Measurements from ENCODE around the gene HSPBP1. TPM values are rescaled to one million over a fixed set of nuclear protein-coding genes. Genes with fewer than 3 reads are reported as not detected.

The HSPBP1 gene
- total RNA-seq, 1 experiment from 2014 or later: 177 TPM

- no peak for DNase-seq (ENCODE audit: low spot score)
These were observed 24.1 kb downstream of the HSPBP1 start for GRCh38 chr19:55255618-55256423.

- no peak for DNase-seq (ENCODE audit: low spot score)
These were observed 25.3 kb downstream of the HSPBP1 start for GRCh38 chr19:55254625-55254977.

- DNase-seq (ENCODE audit: low spot score): no peak
These were observed 25.9 kb downstream of the HSPBP1 start for GRCh38 chr19:55253842-55254624.

GRCh38 chr19:55252760-55253663 is 26.9 kb downstream of the HSPBP1 start:
- DNase-seq (ENCODE audit: low spot score): no peak

- DNase-seq (ENCODE audit: low spot score): peak; percentile 45
These were observed 28.4 kb downstream of the HSPBP1 start for GRCh38 chr19:55251341-55252081.

GRCh38 chr19:55250262-55251036 is 29.5 kb downstream of the HSPBP1 start:
- no peak for DNase-seq (ENCODE audit: low spot score)

GRCh38 chr19:55249841-55250240 is 30.1 kb downstream of the HSPBP1 start:
- DNase-seq (ENCODE audit: low spot score): no peak

- DNase-seq (ENCODE audit: low spot score): no peak
These were observed 31.2 kb downstream of the HSPBP1 start for GRCh38 chr19:55248704-55249103.

- no peak for DNase-seq (ENCODE audit: low spot score)
These were observed 31.7 kb downstream of the HSPBP1 start for GRCh38 chr19:55248166-55248675.

GRCh38 chr19:55247621-55248099 is 32.2 kb downstream of the HSPBP1 start:
- DNase-seq (ENCODE audit: low spot score): peak; percentile 82

GRCh38 chr19:55246462-55247451 is 33.2 kb downstream of the HSPBP1 start:
- DNase-seq (ENCODE audit: low spot score): no peak

- no peak for DNase-seq (ENCODE audit: low spot score)
These were observed 34.5 kb downstream of the HSPBP1 start for GRCh38 chr19:55245236-55245904.

- no peak for DNase-seq (ENCODE audit: low spot score)
These were observed 35.8 kb downstream of the HSPBP1 start for GRCh38 chr19:55244004-55244680.

GRCh38 chr19:55242517-55242916 is 37.4 kb downstream of the HSPBP1 start:
- no peak for DNase-seq (ENCODE audit: low spot score)

GRCh38 chr19:55241935-55242464 is 37.9 kb downstream of the HSPBP1 start:
- DNase-seq (ENCODE audit: low spot score): no peak

- DNase-seq (ENCODE audit: low spot score): no peak
These were observed 38.6 kb downstream of the HSPBP1 start for GRCh38 chr19:55241143-55241934.

- DNase-seq (ENCODE audit: low spot score): no peak
These were observed 39.2 kb downstream of the HSPBP1 start for GRCh38 chr19:55240713-55241020.
